ENCODE results near the gene POP7. TPM values are rescaled to one million over a fixed set of nuclear protein-coding genes. Genes with fewer than 3 reads are reported as not detected.
A peak's percentile ranks its signal among the peaks of the same experiment; 100 is the strongest.
"Not testable (repeated sequence)": the region's sequence is repeated elsewhere in the genome, so short reads cannot be mapped to it uniquely, and the experiment has no call there.

POP7 gene
- 27.1 TPM for total RNA-seq
- long read RNA-seq, transcript POP7-201 (2 exons, 927 nt) = major isoform, 27 of 28 reads
- long read RNA-seq, partial matches to known transcripts = 0 of 28 reads
- long read RNA-seq, other reads (novel, unspliced or antisense) = 1 of 28 reads

DNA sequence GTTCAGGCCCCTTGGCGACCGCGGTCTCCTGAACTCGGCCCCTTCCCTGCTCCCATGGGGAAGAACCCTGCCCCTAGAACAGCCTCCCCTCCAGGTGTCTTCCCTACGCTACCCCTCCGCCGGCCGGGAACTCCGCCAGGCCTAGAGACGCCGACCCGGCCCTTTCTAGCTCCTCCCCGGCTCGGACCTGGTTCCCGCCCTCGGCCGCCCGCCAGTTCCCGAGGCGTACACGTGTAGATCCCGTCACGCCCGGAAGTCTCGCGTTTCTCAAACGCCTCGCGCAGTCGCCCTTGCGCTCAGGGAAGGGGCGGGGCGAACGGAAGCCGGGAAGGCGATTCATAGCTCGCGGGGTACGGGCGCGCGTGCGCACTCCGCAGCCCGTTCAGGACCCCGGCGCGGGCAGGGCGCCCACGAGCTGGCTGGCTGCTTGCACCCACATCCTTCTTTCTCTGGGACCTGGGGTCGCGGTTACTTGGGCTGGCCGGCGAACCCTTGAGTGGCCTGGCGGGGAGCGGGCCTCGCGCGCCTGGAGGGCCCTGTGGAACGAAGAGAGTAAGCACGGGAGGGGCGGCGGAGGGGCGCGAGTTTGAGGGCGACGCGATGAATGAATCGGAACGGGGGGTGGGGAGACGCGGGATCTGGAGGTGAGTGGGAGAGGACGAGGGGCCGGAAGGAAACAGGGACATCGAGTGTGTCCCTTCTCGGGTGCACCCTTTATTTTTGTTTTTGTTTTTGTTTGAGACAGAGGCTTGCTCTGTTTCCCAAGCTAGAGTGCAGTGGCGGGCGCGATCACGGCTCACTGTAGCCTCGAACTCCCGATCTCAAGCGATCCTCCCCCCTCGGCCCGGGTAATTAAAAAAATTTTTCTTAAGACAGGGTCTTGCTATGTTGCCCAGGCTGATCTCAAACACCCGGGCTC is at the start of gene POP7:
TSS of gene POP7 (plus strand) at position 369 of the 919 bp plus-strand sequence. CDS start 710 bp downstream, outside the sequence.
- ATAC-seq (ENCODE audit: poor library complexity) = peak; percentile 98
- peak; percentile 100 for DNase-seq
- intact Hi-C loops (cut with DNase I) = no loop called here

GRCh38 chr7:100662194-100662776 is 43.6 kb upstream of the POP7 start:
- DNase-seq; ATAC-seq (ENCODE audit: poor library complexity); intact Hi-C loops (cut with DNase I): not testable (repeated sequence)

DNA sequence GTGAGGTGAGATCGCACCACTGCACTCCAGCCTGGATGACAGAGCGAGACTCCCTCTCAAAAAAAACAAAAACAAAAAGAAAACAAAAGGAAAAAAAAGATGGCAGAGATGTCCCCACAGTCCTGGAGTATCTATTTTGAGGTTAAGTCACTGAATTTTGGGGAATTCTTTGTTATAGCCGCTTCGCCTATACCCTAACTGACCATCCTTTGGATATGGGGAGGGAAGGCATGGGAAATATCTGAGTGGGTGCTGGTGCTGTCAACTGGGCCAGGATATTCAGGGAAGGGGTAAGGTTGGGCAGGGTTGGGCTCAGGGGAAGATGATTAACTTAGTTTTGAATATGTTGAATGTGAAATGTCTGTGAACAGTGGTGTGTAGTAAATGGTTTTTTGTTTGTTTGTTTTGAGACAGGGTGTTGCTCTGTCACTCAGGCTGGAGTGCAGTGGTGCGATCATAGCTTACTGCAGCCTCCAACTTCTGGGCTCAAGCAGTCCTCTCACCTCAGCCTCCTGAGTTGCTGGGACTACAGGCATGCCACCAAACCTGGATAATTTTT is 40.7 kb upstream of the POP7 start:
- intact Hi-C loops (cut with DNase I) = loop anchor here (5.0 kb wide), 1 partner anchor 38 kb away; no protein-coding TSS in a partner anchor
- DNase-seq (no peak), ATAC-seq (ENCODE audit: poor library complexity) (no peak)

GRCh38 chr7:100667331-100668068 is 38.4 kb upstream of the POP7 start:
- intact Hi-C loops (cut with DNase I) = loop anchor here (5.0 kb wide), 1 partner anchor 40 kb away; no protein-coding TSS in a partner anchor
- DNase-seq (no peak), ATAC-seq (ENCODE audit: poor library complexity) (no peak)

- no peak for ATAC-seq (ENCODE audit: poor library complexity)
- no peak for DNase-seq
- intact Hi-C loops (cut with DNase I) = loop anchor here (5.0 kb wide), 1 partner anchor 41 kb away; no protein-coding TSS in a partner anchor
These were observed 37.9 kb upstream of the POP7 start for GRCh38 chr7:100668069-100668449.

- not testable (repeated sequence) for DNase-seq; ATAC-seq (ENCODE audit: poor library complexity)
- intact Hi-C loops (cut with DNase I) = loop anchor here (5.0 kb wide), 1 partner anchor 42 kb away; no protein-coding TSS in a partner anchor
These were observed 36.8 kb upstream of the POP7 start for GRCh38 chr7:100669106-100669505.

GRCh38 chr7:100670074-100670473 is 35.8 kb upstream of the POP7 start:
- no peak for DNase-seq
- ATAC-seq (ENCODE audit: poor library complexity) = no peak
- intact Hi-C loops (cut with DNase I) = no loop called here

DNA sequence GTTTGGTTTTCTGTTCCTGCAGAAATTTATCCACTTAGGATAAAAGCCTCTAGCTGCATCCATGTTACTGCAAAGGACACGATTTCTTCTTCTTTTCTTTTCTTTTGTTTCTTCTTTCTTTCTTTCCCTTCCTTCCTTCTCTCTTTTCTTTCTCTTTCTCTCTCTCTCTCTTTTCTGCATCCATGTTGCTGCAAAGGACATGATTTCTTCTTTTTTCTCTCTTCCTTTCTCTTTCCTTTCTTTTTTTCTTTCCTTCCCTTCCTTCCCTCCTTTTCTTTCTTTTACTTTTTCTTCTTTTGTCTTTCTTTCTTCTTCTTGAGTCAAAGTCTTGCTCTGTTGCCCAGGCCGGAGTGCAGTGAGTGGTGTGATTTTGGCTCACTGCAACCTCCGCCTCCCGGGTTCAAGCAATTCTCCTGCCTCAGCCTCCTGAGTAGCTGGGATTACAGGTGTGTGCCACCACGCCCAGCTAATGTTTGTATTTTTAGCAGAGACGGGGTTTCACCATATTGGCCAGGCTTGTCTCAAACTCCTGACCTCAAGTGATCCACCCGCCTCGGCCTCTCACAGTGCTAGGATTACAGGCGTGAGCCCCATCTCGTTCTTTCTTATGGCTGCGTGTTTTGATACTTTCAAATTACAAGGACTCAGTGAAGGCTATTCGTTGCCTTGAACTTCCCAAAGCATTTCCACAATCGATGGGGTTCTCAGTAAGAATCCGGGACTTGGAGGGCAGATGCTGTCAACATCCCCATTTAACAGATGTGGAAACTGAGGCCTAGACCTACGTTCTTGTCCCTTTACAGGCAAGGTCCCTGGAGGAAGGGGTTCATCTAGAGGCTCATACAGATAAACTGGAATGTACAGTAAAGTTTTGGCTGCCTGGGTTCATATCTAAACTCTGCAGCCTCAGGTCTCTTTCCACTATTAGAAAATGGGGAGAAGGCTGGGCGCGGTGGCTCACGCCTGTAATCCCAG is 34.3 kb upstream of the POP7 start:
- intact Hi-C loops (cut with DNase I) = no loop called here
- ATAC-seq (ENCODE audit: poor library complexity) (no peak), DNase-seq (no peak)

DNA sequence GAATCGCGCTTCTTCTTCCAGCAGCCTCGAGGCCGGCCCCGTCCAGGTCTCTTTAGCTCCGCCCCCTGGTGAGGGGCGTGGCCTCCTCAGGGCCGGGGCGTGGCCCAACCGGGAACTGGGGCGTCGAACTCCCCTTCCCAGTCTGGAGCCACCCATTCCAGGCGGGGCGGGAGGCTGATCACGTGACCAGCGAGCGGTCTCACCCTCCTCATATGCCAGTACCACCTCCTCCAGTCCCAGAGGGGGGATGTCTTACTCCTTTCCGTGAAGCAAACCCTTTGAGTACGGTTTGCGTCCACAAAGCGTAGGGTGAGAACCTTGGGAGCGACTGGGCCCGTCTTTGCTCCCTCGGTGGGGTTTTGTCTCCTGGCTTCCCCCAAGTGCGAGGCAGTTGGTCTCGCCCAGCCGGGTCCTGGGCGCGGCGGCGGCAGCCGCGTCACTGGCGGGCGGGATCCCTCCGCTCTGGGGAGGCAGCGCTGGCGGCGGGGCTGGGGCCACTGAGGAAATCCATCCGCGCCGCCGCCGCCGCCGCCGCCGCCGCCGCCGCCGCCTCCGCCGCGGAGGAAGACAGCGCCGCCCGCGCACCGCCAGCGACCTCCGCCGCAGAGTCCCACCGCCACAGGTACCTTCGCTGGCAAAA is 32.5 kb upstream of the POP7 start, which contains the start of gene GNB2:
TSS of gene GNB2 (plus strand) at position 439 of the 640 bp plus-strand sequence. CDS start 2,526 bp downstream, outside the sequence.
- DNase-seq (peak; percentile 100), ATAC-seq (ENCODE audit: poor library complexity) (peak; percentile 91)
- intact Hi-C loops (cut with DNase I) = no loop called here

- DNase-seq (peak; percentile 73), ATAC-seq (ENCODE audit: poor library complexity) (peak; percentile 1)
- intact Hi-C loops (cut with DNase I) = no loop called here
These were observed 31.9 kb upstream of the POP7 start for GRCh38 chr7:100673942-100674410.

GRCh38 chr7:100674411-100675104 is 31.4 kb upstream of the POP7 start:
- intact Hi-C loops (cut with DNase I) = no loop called here
- DNase-seq = no peak

GRCh38 chr7:100675105-100675451 is 30.8 kb upstream of the POP7 start:
- peak; percentile 0 for ATAC-seq (ENCODE audit: poor library complexity)
- intact Hi-C loops (cut with DNase I) = no loop called here
- DNase-seq = no peak

More at GRCh38 chr7:100674411-100675104, 31.4 kb upstream of the POP7 start:
- ATAC-seq (ENCODE audit: poor library complexity) = peak; percentile 0

DNA sequence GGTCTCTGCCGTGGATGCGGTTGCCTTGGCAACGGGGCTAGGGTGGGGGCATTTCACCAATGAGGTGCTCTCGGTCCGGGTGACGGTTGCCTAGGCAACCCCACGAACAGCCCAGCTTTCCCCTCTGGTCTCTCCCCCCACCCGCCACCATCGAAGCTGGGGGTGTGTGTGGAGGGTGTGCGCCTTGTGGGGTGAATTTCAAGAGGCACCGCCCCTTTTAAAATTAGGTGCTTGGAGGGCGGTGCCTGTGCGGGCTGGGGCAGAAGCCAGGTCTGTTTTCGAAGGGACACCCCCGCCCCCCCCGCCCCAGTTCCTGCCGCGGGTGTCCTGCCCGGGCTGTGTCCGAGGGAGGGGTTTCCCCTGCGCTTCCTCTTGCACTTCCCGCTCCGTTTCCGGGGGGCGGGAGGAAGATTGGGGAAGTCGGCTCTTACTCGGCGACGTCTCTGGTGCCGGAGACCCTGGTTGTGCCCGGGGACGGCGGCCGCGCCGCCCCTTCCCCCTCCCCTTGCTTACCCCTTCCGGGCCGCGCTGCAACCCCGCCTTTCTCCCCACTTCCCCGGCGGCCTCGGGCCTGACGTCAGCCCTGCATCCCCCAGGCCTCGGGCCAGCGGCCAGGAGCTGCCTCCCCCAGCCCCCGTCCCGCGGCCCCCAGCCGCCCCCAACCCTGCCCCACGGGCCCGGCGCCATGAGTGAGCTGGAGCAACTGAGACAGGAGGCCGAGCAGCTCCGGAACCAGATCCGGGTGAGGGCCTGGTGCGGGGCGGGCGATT is 30.2 kb upstream of the POP7 start:
- intact Hi-C loops (cut with DNase I) = no loop called here
- ATAC-seq (ENCODE audit: poor library complexity) (peak; percentile 39), DNase-seq (peak; percentile 93)

GRCh38 chr7:100676501-100677306 is 29.2 kb upstream of the POP7 start:
- intact Hi-C loops (cut with DNase I) = no loop called here
- no peak for DNase-seq

More at GRCh38 chr7:100676501-100677306, 29.2 kb upstream of the POP7 start:
- no peak for ATAC-seq (ENCODE audit: poor library complexity)
